Suprapubic skin (tissue), 4 donors: ENCODE data around the gene SYNPO. TPM values are rescaled to one million over a fixed set of nuclear protein-coding genes. Genes with fewer than 3 reads are reported as not detected.

Experiments used
- DNase-seq, 2 donors: peaks; one replicate each; pipeline ENCODE4 v3.0.0-alpha.2; 2019; ENCODE audit warnings: low spot score in 2 of 2
- H3K27ac ChIP-seq: fragments of 200-600 bp; sonication (generic); one replicate; pipeline ENCODE4 v1.5.1; 2019
- H3K27me3 ChIP-seq: fragments of 200-600 bp; sonication (generic); one replicate; pipeline ENCODE4 v1.5.1; 2019
- H3K36me3 ChIP-seq: fragments of 200-600 bp; sonication (generic); one replicate; pipeline ENCODE4 v1.5.1; 2019
- H3K4me1 ChIP-seq: fragments of 200-600 bp; sonication (generic); one replicate; pipeline ENCODE4 v1.5.1; 2019
- H3K4me3 ChIP-seq: fragments of 200-600 bp; sonication (generic); one replicate; pipeline ENCODE4 v1.5.1; 2019; ENCODE audit warnings: mild to moderate bottlenecking
- H3K9me3 ChIP-seq: fragments of 200-600 bp; sonication (generic); one replicate; pipeline ENCODE4 v1.5.1; 2019
- CTCF ChIP-seq, 2 donors: fragments of 200-600 bp in 1 of 2; fragments of 450-650 bp in 1 of 2; sonication (generic) in 1 of 2; IDR thresholded peaks; one replicate each; pipeline ENCODE4 v1.5.1; 2016 to 2019; ENCODE audit warnings: antibody characterized with exemption in 2 of 2, mild to moderate bottlenecking in 1 of 2, moderate library complexity in 1 of 2
- EP300 ChIP-seq: sonication (generic); formaldehyde crosslinking; IDR thresholded peaks from one replicate; pipeline ENCODE4 v1.6.1; 2017; ENCODE audit warnings: antibody characterized with exemption
- POLR2A ChIP-seq, 2 donors: fragments of 450-650 bp; IDR thresholded peaks; one replicate each; pipeline ENCODE4 v1.6.1; 2017; ENCODE audit warnings: antibody characterized with exemption in 2 of 2, mild to moderate bottlenecking in 2 of 2, moderate library complexity in 2 of 2
- POLR2AphosphoS5 ChIP-seq, 3 donors: sonication (generic); formaldehyde crosslinking; IDR thresholded peaks; one replicate each; pipeline ENCODE4 v1.6.1; 2017; ENCODE audit warnings: antibody characterized with exemption in 3 of 3
- WGBS: methylation state at CpG from one replicate; pipeline ENCODE4 v1.1.5; 2018; 5-methylcytosine and 5-hydroxymethylcytosine counted together
- total RNA-seq, 4 donors: library from RNA; depleted of rRNA; stranded (reverse); fragments of >200 nt; gene quantifications; one replicate each; pipeline ENCODE4 v1.1.0, GENCODE V29; 2016

Gene SYNPO
- total RNA-seq, 4 donors from 2014 or later, result 3.3 to 8.5 (median 5.6) TPM

- Histone ChIP-seq H3K9me3 (no peaks in the 10 kb centered on the region), H3K27me3 (no peaks in the 10 kb centered on the region), H3K4me3 (no peak overlapping the region), H3K36me3 (no peaks in the 10 kb centered on the region), H3K27ac (no peak overlapping the region), H3K4me1 (peaks cover 66% of the 10 kb centered on the region)
- TF ChIP-seq CTCF (IDR thresholded peaks at IDR 0.05) (no peak), POLR2AphosphoS5 (IDR thresholded peaks at IDR 0.05) (no peak), EP300 (no peak), POLR2A (IDR thresholded peaks at IDR 0.05) (no peak)
- DNase-seq, result no peak
- 78% methylated on average over 1 of the region's 1 CpG for WGBS
Observed at GRCh38 chr5:150616506-150616905, 24.0 kb upstream of the SYNPO start.

- TF ChIP-seq CTCF (IDR thresholded peaks at IDR 0.05), result no peak
- TF ChIP-seq POLR2A (IDR thresholded peaks at IDR 0.05), result no peak
- no peak for TF ChIP-seq EP300
- TF ChIP-seq POLR2AphosphoS5 (IDR thresholded peaks at IDR 0.05), result no peak
- no peak for DNase-seq
- no peaks in the 10 kb centered on the region for H3K27me3 ChIP-seq
- WGBS, result 88% methylated on average over 9 of the region's 9 CpGs
- peaks cover 71% of the 10 kb centered on the region for H3K4me1 ChIP-seq
- no peaks in the 10 kb centered on the region for H3K9me3 ChIP-seq
- no peaks in the 10 kb centered on the region for H3K36me3 ChIP-seq
- peak overlapping the region; percentile 25 for H3K27ac ChIP-seq
- H3K4me3 ChIP-seq, result no peak overlapping the region
Observed at GRCh38 chr5:150618163-150618562, 22.3 kb upstream of the SYNPO start.

- Histone ChIP-seq H3K4me1 (peaks cover 69% of the 10 kb centered on the region), H3K27ac (peak overlapping the region; percentile 15), H3K9me3 (no peaks in the 10 kb centered on the region), H3K27me3 (no peaks in the 10 kb centered on the region), H3K4me3 (no peak overlapping the region), H3K36me3 (no peaks in the 10 kb centered on the region)
- WGBS, result 78% methylated on average over 13 of the region's 17 CpGs
- DNase-seq, result no peak
- TF ChIP-seq EP300 (no peak), POLR2AphosphoS5 (IDR thresholded peaks at IDR 0.05) (no peak), CTCF (IDR thresholded peaks at IDR 0.05) (no peak), POLR2A (IDR thresholded peaks at IDR 0.05) (no peak)
Observed at GRCh38 chr5:150618588-150619281, 21.7 kb upstream of the SYNPO start.

GRCh38 chr5:150619359-150620230 lies 20.9 kb upstream of the SYNPO start:
- DNase-seq, result peak in 1 of 2 donors; percentile 80
- no peak overlapping the region for H3K4me3 ChIP-seq
- peaks cover 67% of the 10 kb centered on the region for H3K4me1 ChIP-seq
- no peaks in the 10 kb centered on the region for H3K27me3 ChIP-seq
- H3K9me3 ChIP-seq, result no peaks in the 10 kb centered on the region
- no peak for TF ChIP-seq POLR2AphosphoS5 (IDR thresholded peaks at IDR 0.05)
- TF ChIP-seq POLR2A (IDR thresholded peaks at IDR 0.05), result no peak
- no peak for TF ChIP-seq EP300
- WGBS, result 35% methylated on average over 23 of the region's 24 CpGs
- H3K27ac ChIP-seq, result peak overlapping the region; percentile 15
- H3K36me3 ChIP-seq, result no peaks in the 10 kb centered on the region

- no peak overlapping the region for H3K4me3 ChIP-seq
- no peak overlapping the region for H3K27ac ChIP-seq
- 82% methylated on average over 5 of the region's 5 CpGs for WGBS
- DNase-seq, result no peak
- H3K4me1 ChIP-seq, result peaks cover 66% of the 10 kb centered on the region
- TF ChIP-seq POLR2AphosphoS5 (IDR thresholded peaks at IDR 0.05) (no peak), EP300 (no peak), POLR2A (IDR thresholded peaks at IDR 0.05) (no peak), CTCF (IDR thresholded peaks at IDR 0.05) (no peak)
- H3K36me3 ChIP-seq, result no peaks in the 10 kb centered on the region
- no peaks in the 10 kb centered on the region for H3K27me3 ChIP-seq
- no peaks in the 10 kb centered on the region for H3K9me3 ChIP-seq
Observed at GRCh38 chr5:150621301-150621700, 19.2 kb upstream of the SYNPO start.
